HG03196 (cell line): Measurements from ENCODE around the gene SP110.
"Not testable (repeated sequence)": the region's sequence is repeated elsewhere in the genome, so short reads cannot be mapped to it uniquely, and the experiment has no call there.

Source experiments
- ATAC-seq: cut with Tn5 transposase; IDR thresholded peaks from one replicate; pipeline ENCODE4 v1.9.1; 2021; ENCODE audit not compliant: unreplicated experiment

Gene SP110

DNA sequence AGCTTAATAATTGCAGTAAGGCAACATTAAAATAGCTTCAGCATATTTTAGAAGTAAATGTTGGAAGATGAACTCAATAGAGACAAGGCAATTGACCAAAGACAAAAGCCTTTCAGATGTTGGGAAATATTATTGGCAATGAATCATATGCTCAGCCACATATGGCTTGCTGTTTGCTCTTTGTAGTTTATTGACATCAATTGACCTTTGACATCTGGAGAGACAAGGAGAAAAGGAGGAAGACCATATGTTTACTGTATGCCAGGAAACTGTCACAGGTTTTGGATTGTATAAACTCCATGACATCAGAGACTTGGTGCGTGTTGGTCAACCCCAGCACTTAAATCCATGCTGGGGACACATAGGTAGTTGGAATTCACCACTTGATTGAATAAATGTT is 90.4 kb downstream of the SP110 start:
- no peak for ATAC-seq

DNA sequence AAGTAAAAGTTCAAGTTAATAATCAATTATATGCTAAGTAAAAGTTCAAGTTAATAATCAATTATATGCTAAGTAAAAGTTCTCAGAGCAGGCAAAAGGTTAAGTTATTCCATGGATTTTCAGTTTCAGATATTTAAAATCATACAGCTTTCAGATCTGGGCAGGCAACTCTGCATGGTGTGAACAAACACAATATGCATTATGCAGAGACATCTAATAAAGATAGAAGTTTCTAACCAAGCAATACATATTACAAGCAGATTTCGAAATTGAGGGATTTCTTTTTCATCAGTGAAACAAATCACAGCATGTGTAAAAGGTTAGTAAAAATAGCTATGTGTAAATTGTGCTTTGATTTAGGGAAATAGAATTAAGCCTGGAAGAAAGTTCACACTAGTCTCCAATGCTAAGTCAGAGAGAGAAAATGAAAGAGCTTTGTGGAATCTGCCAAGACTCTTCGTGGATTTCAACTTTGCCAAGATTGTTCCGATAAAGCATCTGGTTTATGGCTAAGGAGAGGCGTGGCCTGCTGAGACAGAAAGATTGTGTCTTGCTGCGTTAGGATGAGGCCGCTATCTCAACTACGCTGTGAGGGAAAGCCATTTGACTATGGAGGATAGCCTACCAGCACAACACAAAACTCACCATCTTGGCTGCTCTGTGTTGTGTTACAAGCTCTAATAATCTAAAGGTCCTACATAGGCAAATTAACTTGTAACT is 91.0 kb downstream of the SP110 start:
- no peak for ATAC-seq

DNA sequence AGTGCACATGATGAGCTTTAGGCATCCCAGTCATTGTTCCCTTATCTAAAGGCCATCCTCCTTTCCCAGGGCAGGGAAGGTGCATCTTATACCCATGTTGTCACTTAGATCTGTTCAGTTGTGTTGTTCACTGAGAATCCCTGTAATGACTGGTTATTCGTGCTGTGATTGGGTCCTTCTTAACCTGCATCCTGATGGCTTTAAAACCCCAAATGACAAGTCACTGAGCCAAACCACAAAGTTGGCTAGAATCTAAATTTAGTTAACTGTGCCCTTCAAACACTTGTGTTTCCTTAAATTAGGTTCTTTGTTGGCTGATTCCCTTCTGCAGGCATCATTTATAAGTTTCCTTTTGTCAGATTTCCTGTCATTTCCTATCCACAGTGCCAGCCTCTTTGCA is 92.6 kb downstream of the SP110 start:
- no peak for ATAC-seq

DNA sequence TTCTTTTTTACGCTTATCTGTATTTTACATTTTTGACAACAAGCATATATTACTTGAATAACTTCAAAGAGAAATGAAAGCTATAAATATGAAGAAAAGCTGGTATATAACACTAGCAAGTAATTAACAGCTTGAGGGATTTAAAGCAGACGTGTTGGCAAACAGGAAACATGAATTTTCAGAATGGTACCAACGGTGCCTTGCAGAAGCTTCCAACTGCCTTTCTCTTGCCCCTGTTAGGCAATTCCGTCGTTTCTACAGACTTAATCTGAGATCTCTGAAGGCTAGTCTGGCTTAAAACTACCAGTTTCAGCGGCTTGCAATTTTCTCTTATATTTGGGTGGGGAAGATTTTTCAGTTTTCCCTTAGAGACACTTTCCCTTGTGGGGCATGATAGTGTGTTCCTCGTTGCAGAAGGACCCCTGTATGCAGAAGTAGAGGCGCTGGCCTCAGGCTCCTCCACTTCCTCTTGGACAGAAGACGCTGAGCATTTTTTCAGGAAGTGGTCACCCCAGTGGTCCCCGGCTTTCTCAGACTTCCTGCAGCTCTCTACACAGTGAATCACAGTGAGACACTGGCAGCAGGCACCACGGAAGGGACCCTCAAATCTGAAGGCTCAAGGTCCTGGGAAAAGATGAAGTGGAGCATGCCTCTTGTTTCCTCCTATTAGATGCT is 94.9 kb downstream of the SP110 start:
- ATAC-seq = no peak

DNA sequence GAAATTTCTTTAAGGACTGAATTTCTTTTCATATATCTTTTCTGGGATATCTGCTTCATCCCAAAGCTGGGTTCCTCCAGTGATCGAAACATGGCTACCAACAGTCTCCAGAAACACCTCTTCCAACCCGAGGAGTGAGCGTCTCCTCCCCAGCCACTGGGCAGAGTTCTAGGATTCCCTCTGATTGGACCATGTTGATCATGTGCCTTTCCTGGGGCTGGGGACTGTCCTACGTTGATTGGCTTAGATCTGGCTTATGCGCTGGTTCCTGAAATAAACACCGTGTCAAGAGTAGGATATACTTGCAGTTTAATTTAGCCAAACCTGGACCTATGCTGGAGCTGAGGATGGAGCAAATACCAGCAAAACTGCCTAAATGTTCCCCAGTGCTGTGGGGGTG is 95.5 kb downstream of the SP110 start:
- no peak for ATAC-seq

DNA sequence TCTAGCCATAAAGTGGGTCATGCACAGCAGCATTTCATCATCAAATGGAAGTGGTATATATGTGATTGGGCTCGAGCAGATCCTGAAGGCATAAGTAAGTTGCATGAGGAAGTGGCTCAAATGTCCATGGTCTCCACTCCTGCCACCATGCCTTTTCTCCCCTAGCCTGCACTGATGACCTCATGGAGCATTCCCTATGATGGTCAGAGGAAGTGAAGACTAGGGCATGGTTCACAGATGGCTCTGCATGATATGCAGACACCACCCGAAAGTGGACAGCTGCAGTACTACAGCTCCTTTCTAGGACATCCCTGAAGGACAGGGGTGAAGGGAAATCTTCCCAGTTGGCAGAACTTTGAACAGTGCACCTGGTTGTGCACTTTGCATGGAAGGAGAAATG is 99.4 kb downstream of the SP110 start:
- not testable (repeated sequence) for ATAC-seq

DNA sequence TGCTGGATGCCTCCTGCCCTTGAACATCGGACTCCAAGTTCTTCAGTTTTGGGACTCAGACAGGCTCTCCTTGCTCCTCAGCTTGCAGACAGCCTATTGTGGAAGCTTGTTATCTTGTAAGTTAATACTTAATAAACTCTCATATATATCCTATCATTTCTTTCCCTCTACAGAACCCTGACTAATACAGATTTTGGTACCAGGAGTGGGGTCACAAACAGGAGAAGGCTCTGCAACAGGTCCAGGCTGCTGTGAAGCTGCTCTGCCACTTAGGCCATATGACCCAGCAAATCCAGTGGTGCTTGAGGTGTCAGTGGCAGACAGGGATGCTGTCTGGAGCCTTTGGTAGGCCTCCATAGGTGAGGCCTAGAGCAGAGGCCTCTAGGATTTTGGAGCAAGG is 100.0 kb downstream of the SP110 start:
- ATAC-seq = not testable (repeated sequence)
